Astrocyte of the spinal cord (primary cell): ENCODE results near the gene GNAT3.

ENCODE experiments used
- DNase-seq: peaks from one replicate; pipeline ENCODE4 v3.0.0; 2011; ENCODE audit warnings: low read depth, low spot score
- H3K4me3 ChIP-seq: 2 replicates; pipeline ENCODE4 v1.5.1; 2011; ENCODE audit warnings: low read depth, mild to moderate bottlenecking, low read length, moderate library complexity
- in situ Hi-C: cut with HindIII; loops from 2 replicates; pipeline ENCODE4 v1.10.0; 2017; ENCODE audit warnings: low sequenced_read_pairs
- TF ChIP-seq, protein P1 (sequence below): IDR thresholded peaks from 2 replicates; pipeline ENCODE4 v1.5.1; 2012; ENCODE audit warnings: low read depth, mild to moderate bottlenecking, low read length, inconsistent platforms

Gene GNAT3

DNA sequence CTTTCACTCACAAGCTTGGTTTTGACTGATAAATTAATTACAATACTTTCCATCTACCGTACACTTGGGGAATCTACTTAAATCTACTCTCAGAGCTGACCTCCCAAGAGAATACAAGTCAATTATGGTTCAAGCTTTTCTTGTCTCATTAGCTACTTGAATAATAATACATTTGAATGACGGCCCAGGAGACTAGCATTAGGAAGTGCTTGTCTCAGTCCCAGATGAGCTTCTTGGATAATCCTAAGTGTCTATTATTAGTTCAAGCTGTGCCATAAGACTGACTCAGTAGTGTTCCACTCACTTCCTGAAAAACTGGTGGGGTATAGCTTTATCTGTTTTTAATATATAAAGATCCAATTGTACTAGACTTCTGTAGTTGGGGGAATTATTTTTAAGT is 100.2 kb downstream of the GNAT3 start:
- TF ChIP-seq, protein P1, sequence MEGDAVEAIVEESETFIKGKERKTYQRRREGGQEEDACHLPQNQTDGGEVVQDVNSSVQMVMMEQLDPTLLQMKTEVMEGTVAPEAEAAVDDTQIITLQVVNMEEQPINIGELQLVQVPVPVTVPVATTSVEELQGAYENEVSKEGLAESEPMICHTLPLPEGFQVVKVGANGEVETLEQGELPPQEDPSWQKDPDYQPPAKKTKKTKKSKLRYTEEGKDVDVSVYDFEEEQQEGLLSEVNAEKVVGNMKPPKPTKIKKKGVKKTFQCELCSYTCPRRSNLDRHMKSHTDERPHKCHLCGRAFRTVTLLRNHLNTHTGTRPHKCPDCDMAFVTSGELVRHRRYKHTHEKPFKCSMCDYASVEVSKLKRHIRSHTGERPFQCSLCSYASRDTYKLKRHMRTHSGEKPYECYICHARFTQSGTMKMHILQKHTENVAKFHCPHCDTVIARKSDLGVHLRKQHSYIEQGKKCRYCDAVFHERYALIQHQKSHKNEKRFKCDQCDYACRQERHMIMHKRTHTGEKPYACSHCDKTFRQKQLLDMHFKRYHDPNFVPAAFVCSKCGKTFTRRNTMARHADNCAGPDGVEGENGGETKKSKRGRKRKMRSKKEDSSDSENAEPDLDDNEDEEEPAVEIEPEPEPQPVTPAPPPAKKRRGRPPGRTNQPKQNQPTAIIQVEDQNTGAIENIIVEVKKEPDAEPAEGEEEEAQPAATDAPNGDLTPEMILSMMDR = no peak
- in situ Hi-C loops = no loop called here

DNA sequence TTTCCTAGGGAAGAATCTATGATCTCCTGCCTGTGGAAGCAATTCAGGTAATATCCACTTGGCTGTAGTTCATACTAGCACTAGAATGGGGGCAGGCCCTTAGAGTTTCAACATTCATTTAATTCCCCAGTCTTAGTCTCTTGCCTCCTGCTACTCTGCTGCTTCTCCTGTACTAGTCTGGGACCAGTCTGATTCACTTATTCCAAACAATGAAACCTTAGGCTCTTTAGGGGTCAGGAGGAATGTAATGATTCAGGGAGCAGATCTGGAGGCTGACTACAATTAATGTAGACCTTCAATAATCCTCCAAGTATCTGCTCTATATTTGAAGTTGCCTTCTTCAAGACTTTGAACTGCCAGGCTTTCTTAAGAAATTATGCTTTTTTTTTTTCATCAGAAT is 101.8 kb downstream of the GNAT3 start:
- no peak overlapping the region for H3K4me3 ChIP-seq
- in situ Hi-C loops = no loop called here
- no peak for DNase-seq
- TF ChIP-seq, protein P1 = no peak

More for the DNA sequence above, 100.2 kb downstream of the GNAT3 start:
- no peak overlapping the region for H3K4me3 ChIP-seq
- no peak for DNase-seq
